ENCODE measurements around the gene SPINK1. TPM values are rescaled to one million over a fixed set of nuclear protein-coding genes. Genes with fewer than 3 reads are reported as not detected.

Gene SPINK1
- total RNA-seq, 6 experiments from 2014 or later, result not detected

DNA sequence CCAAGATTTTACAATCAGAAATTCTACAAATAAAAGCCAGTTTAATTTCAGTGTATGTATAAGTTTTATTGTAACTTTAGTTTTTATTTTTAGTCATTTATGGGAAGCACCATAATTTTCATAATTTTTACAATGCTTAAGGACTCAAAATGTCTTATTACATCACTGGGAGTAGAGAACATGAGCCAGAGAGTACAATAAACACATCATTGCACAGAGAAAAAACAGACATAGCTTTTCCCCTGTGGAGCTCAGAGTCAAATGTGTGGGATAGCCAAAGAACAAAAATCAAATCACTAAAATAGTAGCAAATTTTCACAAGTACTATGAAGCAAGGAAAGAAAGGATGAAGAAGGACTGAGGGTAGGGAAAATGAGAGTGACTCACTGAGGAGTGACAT lies 43.4 kb downstream of the SPINK1 start:
- Mint-ChIP-seq H3K9me3 (peaks cover 18% of the 10 kb centered on the region; the same call in 1 of the 2 replicates), H3K4me1 (ENCODE audit: low read depth) (no peaks in the 10 kb centered on the region), H3K4me3 (no peak overlapping the region), H3K36me3 (ENCODE audit: low read depth) (no peaks in the 10 kb centered on the region), H3K27ac (no peak overlapping the region), H3K27me3 (ENCODE audit: insufficient read depth) (no peaks in the 10 kb centered on the region; the same call in 1 of the 2 replicates)
- TF ChIP-seq, protein P1, sequence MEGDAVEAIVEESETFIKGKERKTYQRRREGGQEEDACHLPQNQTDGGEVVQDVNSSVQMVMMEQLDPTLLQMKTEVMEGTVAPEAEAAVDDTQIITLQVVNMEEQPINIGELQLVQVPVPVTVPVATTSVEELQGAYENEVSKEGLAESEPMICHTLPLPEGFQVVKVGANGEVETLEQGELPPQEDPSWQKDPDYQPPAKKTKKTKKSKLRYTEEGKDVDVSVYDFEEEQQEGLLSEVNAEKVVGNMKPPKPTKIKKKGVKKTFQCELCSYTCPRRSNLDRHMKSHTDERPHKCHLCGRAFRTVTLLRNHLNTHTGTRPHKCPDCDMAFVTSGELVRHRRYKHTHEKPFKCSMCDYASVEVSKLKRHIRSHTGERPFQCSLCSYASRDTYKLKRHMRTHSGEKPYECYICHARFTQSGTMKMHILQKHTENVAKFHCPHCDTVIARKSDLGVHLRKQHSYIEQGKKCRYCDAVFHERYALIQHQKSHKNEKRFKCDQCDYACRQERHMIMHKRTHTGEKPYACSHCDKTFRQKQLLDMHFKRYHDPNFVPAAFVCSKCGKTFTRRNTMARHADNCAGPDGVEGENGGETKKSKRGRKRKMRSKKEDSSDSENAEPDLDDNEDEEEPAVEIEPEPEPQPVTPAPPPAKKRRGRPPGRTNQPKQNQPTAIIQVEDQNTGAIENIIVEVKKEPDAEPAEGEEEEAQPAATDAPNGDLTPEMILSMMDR (IDR thresholded peaks at IDR 0.05), result no peak
- no peak for DNase-seq

DNA sequence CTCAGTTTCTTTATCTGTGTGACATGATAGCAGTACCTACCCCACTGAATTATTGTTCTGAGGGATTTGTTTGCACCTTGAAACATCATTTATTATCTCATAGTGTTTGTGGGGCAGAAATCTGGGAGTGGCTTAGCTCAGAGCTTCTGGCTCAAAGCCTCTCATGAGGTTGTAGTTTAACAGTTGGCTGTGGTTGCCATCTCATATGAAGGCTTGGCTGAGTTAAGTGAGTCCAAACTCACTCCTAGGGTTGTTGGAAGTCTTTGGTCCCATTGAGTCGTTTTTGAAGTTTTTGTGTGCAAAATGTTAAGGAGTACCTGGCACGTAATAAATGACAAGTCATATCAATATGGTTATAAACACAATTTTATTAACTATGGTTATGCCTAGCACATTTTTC lies 45.3 kb downstream of the SPINK1 start:
- no peaks in the 10 kb centered on the region for H3K4me1 Mint-ChIP-seq (ENCODE audit: low read depth)
- H3K9me3 Mint-ChIP-seq, result peaks cover 15% of the 10 kb centered on the region; the same call in 1 of the 2 replicates
- no peaks in the 10 kb centered on the region; the same call in 1 of the 2 replicates for H3K27me3 Mint-ChIP-seq (ENCODE audit: insufficient read depth)
- no peak for DNase-seq
- H3K4me3 Mint-ChIP-seq, result no peak overlapping the region
- H3K27ac Mint-ChIP-seq, result no peak overlapping the region
- TF ChIP-seq, protein P1 (IDR thresholded peaks at IDR 0.05), result no peak
- no peaks in the 10 kb centered on the region for H3K36me3 Mint-ChIP-seq (ENCODE audit: low read depth)

DNA sequence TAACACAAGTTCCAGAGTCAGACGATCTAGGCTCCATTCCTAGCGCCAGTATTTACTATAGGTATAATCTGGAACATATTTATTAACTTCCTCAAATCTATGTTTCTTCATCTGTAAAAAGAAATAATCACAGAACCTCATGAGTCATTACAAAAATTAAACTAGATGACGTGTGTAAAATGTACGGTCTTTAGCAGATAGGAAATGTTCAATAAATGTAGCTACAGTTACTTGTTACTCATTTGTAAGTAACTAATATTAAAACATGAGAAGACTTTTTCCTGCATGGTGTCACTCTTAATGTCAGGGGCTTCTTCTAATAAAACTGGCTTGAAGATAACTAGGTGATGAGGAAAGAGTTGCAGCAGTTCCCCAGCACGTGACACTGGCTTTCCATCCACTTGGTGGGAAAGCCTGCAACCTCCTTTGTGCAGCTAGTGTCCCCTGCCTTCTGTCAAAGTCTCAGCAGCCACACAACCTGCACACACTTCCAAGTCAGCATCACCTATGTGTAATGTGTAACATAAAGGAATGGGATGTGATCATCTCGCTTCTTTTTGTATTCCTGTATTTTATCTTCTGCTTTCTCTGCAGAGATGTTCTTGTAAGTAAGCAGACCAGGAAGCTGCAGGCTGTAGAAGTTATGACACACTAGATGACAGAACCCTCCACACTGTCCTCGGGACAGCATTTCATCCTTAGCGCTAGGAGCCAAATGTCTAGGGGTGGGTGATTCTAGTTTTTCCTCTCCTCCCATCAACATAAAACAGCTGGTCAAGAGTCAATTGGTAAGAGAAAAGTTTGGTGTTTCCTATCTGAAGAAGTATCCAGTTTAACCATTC lies 47.1 kb downstream of the SPINK1 start:
- no peak overlapping the region for H3K4me3 Mint-ChIP-seq
- DNase-seq, result no peak
- H3K36me3 Mint-ChIP-seq (ENCODE audit: low read depth), result no peaks in the 10 kb centered on the region
- H3K9me3 Mint-ChIP-seq, result peaks cover 9% of the 10 kb centered on the region; the same call in 1 of the 2 replicates
- H3K27me3 Mint-ChIP-seq (ENCODE audit: insufficient read depth), result no peaks in the 10 kb centered on the region; the same call in none of the 2 replicates
- no peak overlapping the region for H3K27ac Mint-ChIP-seq
- no peaks in the 10 kb centered on the region for H3K4me1 Mint-ChIP-seq (ENCODE audit: low read depth)
- TF ChIP-seq, protein P1 (IDR thresholded peaks at IDR 0.05), result no peak

DNA sequence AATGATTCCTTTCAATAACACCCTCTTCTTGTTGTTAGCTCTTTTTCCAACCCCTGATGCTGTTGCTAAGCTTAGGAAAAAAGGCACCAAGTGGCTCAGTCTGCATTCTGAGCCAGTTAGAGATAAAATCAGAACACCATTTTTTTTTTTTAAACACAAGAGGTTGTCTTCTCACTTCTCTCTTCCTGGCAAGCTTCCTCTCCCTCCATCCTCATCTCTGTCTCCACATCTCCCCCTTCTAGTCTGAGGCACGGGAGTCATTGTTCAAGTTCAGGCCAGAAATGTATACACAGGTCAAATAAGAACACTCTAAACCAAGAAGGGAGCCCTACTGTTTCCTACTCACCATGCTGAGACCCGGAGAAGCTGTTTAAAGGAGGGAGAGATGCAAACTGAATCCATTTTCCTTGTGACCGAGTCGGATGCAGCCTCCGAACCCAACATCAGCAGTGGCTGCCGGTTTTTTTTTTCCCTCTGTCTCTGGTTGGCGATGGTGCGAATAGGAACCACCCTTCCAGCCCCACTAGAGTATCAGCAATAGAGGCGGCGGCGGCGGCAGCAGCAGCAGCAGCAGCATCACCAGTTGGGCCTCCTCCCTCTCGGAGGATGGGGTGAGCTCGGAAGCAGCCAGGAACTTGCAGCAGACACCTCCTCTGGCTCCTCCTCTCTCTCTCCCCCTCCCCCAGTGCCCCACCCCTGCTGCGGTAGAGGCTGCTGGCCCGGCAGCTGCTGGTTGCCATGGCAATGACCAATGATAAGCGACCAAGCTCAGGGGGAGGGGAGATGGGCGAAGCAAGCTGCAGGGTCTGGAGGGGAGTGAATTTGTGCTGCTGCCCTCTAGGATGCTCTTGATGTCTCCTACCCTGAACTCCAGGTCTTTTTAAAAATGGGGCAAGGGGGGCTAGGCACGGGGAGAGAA lies 49.1 kb downstream of the SPINK1 start, which contains the start of gene JAKMIP2:
JAKMIP2 (minus strand) TSS at position 619 of the 919 bp plus-strand sequence. CDS start 110,922 bp downstream, outside the sequence.
- H3K27ac Mint-ChIP-seq, result no peak within 1 kb of the TSS
- no peaks in the 10 kb centered on the region; the same call in none of the 2 replicates for H3K27me3 Mint-ChIP-seq (ENCODE audit: insufficient read depth)
- H3K36me3 Mint-ChIP-seq (ENCODE audit: low read depth), result no peaks in the 10 kb centered on the region
- DNase-seq, result no peak
- H3K4me3 Mint-ChIP-seq, result no peak within 1 kb of the TSS
- H3K4me1 Mint-ChIP-seq (ENCODE audit: low read depth), result no peaks in the 10 kb centered on the region
- no peaks in the 10 kb centered on the region for H3K9me3 Mint-ChIP-seq
- TF ChIP-seq, protein P1 (IDR thresholded peaks at IDR 0.05), result no peak

DNA sequence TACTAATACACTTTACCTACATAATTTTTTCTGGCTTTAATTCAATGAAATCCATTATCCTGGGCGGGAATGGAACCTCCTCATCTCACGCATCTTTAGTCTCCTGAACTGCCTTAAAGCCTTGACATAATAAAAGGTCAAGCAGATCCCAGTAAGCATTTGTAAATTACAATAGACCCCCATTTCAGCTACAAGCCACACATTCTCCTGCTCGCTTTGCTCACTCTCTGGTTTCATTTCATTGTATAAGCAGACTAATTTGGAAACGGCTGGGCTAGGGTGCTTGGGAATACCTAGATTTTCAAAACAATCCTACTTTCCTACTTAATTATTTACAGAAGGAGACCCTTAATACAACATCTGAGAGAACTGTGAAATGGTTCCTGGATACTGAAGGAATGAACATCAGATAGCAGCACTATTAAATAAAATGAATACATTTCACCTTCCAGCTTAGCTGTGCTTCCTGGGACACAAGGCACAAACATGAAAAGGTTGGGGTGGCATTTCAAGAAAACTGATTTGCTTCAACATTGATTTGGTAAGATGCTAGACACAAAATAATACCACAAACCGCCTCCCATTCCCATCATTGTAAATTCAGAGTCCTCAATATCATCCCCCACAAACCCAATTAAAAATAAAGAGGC lies 50.4 kb downstream of the SPINK1 start:
- no peaks in the 10 kb centered on the region for H3K36me3 Mint-ChIP-seq (ENCODE audit: low read depth)
- H3K4me3 Mint-ChIP-seq, result no peak overlapping the region
- H3K9me3 Mint-ChIP-seq, result peaks cover 5% of the 10 kb centered on the region
- H3K4me1 Mint-ChIP-seq (ENCODE audit: low read depth), result no peaks in the 10 kb centered on the region
- TF ChIP-seq, protein P1 (IDR thresholded peaks at IDR 0.05), result no peak
- no peaks in the 10 kb centered on the region; the same call in none of the 2 replicates for H3K27me3 Mint-ChIP-seq (ENCODE audit: insufficient read depth)
- DNase-seq, result no peak
- no peak overlapping the region for H3K27ac Mint-ChIP-seq
